Measurements from ENCODE around the gene PLD4. TPM values are rescaled to one million over a fixed set of nuclear protein-coding genes. Genes with fewer than 3 reads are reported as not detected.

The PLD4 gene
- total RNA-seq, 1 experiment from 2014 or later = 0.07 TPM

DNA sequence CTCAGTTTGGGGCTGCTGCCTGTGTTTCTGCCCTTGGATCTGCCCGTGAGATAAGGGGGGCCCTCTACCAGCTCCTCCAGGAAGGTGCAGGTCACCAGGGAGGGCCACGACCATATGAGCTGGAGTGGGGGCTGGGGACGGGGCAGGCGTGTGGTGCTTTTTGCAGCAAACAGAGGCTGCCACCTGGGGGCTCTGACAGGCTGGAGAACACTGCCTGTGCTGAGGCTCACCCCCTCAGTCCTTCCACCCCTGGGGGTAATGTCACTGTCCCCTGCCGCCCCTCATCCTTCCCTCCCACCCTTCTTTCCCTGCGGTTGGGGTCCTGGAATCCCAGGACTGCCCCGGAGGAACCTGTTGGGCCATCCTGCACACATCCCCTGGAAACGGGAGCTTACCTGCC, 3.2 kb downstream of the PLD4 start (continued):
- no peak for TF ChIP-seq ZNF121 (CRISPR knock-in tag; IDR thresholded peaks at IDR 0.05)
- no peak for TF ChIP-seq TCF7 (CRISPR knock-in tag; IDR thresholded peaks at IDR 0.05; ENCODE audit: low read depth)
- no peak for TF ChIP-seq IRF2 (CRISPR knock-in tag; IDR thresholded peaks at IDR 0.05; ENCODE audit: borderline replicate concordance, low read depth)
- TF ChIP-seq, protein P1, sequence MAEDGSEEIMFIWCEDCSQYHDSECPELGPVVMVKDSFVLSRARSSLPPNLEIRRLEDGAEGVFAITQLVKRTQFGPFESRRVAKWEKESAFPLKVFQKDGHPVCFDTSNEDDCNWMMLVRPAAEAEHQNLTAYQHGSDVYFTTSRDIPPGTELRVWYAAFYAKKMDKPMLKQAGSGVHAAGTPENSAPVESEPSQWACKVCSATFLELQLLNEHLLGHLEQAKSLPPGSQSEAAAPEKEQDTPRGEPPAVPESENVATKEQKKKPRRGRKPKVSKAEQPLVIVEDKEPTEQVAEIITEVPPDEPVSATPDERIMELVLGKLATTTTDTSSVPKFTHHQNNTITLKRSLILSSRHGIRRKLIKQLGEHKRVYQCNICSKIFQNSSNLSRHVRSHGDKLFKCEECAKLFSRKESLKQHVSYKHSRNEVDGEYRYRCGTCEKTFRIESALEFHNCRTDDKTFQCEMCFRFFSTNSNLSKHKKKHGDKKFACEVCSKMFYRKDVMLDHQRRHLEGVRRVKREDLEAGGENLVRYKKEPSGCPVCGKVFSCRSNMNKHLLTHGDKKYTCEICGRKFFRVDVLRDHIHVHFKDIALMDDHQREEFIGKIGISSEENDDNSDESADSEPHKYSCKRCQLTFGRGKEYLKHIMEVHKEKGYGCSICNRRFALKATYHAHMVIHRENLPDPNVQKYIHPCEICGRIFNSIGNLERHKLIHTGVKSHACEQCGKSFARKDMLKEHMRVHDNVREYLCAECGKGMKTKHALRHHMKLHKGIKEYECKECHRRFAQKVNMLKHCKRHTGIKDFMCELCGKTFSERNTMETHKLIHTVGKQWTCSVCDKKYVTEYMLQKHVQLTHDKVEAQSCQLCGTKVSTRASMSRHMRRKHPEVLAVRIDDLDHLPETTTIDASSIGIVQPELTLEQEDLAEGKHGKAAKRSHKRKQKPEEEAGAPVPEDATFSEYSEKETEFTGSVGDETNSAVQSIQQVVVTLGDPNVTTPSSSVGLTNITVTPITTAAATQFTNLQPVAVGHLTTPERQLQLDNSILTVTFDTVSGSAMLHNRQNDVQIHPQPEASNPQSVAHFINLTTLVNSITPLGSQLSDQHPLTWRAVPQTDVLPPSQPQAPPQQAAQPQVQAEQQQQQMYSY (CRISPR knock-in tag; IDR thresholded peaks at IDR 0.05) = no peak
- no peak for TF ChIP-seq ZBTB21 (CRISPR knock-in tag; IDR thresholded peaks at IDR 0.05; ENCODE audit: borderline replicate concordance)
- no peak for TF ChIP-seq ZNF423 (CRISPR knock-in tag; IDR thresholded peaks at IDR 0.05)
- TF ChIP-seq JUN (CRISPR knock-in tag; IDR thresholded peaks at IDR 0.05) = no peak
- no peak for TF ChIP-seq RORB (CRISPR knock-in tag; IDR thresholded peaks at IDR 0.05)
- TF ChIP-seq FOXP4 (CRISPR knock-in tag; IDR thresholded peaks at IDR 0.05) = no peak
- TF ChIP-seq, protein P2, sequence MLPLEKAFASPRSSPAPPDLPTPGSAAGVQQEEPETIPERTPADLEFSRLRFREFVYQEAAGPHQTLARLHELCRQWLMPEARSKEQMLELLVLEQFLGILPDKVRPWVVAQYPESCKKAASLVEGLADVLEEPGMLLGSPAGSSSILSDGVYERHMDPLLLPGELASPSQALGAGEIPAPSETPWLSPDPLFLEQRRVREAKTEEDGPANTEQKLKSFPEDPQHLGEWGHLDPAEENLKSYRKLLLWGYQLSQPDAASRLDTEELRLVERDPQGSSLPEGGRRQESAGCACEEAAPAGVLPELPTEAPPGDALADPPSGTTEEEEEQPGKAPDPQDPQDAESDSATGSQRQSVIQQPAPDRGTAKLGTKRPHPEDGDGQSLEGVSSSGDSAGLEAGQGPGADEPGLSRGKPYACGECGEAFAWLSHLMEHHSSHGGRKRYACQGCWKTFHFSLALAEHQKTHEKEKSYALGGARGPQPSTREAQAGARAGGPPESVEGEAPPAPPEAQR (CRISPR knock-in tag; IDR thresholded peaks at IDR 0.05) = no peak

DNA sequence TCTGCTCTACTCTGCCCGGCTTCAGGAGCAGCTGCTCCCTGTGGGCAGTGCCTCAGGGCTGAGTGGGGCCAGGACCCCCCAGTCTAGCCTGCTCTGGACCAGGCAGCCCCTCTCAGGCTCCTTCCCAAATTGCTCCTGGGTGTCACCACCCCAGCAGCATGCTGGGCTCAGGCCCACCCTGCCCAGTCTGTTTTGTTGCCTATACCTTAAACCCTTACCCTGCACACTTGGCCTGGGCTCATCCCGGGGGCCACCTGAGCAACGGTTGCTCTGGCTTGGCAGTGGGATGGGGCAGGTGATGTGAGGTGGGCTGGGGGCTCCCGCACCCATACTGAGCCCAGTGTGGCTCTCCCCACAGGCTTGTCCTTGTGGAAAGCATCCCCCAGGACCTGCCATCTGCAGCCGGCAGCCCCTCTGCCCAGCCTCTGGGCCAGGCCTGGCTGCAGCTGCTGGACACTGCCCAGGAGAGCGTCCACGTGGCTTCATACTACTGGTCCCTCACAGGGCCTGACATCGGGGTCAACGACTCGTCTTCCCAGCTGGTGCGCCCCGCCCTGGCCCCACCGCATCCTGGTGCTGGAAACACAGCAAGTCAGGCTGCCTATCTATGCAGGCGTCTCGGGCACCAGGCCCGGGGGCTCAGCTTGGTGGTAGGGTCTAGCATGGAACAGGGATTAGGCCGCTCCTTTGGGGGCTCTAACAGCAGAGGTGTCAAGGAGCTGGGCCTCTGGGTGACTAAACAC, 3.9 kb downstream of the PLD4 start:
- ChIA-PET CTCF (interaction anchor here (1.0 to 1.7 kb wide), 8 partner anchors 12 to 117 kb away, joined by 3 to 5 read pairs (median 4); partner anchors contain the start of gene CLBA1), POLR2A (no interaction called here)
- DNase-seq (ENCODE audit: low spot score) (peak; percentile 5), ATAC-seq (no peak)
- peaks cover 5% of the 10 kb centered on the region for H3K9me3 Mint-ChIP-seq
- TF ChIP-seq HMGA2 (CRISPR knock-in tag; IDR thresholded peaks at IDR 0.05) = no peak
- TF ChIP-seq ETV6 (CRISPR knock-in tag; IDR thresholded peaks at IDR 0.05) = no peak
- no peak for TF ChIP-seq NR3C1 (CRISPR knock-in tag; conservative IDR thresholded peaks at IDR 0.05; ENCODE audit: low read depth)
- H3K27ac Mint-ChIP-seq = no peak overlapping the region
- no peaks in the 10 kb centered on the region for H3K4me1 Mint-ChIP-seq
- peaks cover 37% of the 10 kb centered on the region for H3K27me3 Mint-ChIP-seq (ENCODE audit: low read depth)
- H3K36me3 Mint-ChIP-seq = no peaks in the 10 kb centered on the region
- H3K4me3 Mint-ChIP-seq = no peak overlapping the region

- DNase-seq (ENCODE audit: low spot score) (peak; percentile 10), ATAC-seq (no peak)
- Mint-ChIP-seq H3K36me3 (no peaks in the 10 kb centered on the region), H3K27ac (no peak overlapping the region), H3K27me3 (ENCODE audit: low read depth) (peaks cover 43% of the 10 kb centered on the region), H3K4me1 (no peaks in the 10 kb centered on the region), H3K9me3 (no peaks in the 10 kb centered on the region), H3K4me3 (no peak overlapping the region)
- ChIA-PET POLR2A (no interaction called here), CTCF (interaction anchor here (1.3 kb wide), 1 partner anchor 11 kb away, joined by 4 read pairs; no protein-coding TSS in a partner anchor)
- no peak for TF ChIP-seq HMGA2 (CRISPR knock-in tag; IDR thresholded peaks at IDR 0.05)
- TF ChIP-seq TEAD4 (CRISPR knock-in tag; IDR thresholded peaks at IDR 0.05) = no peak
- no peak for TF ChIP-seq ATF3 (CRISPR knock-in tag; conservative IDR thresholded peaks at IDR 0.05)
- TF ChIP-seq, protein P3, sequence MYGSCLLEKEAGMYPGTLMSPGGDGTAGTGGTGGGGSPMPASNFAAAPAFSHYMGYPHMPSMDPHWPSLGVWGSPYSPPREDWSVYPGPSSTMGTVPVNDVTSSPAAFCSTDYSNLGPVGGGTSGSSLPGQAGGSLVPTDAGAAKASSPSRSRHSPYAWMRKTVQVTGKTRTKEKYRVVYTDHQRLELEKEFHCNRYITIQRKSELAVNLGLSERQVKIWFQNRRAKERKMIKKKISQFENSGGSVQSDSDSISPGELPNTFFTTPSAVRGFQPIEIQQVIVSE (CRISPR knock-in tag; IDR thresholded peaks at IDR 0.05; ENCODE audit: borderline replicate concordance) = no peak
- no peak for TF ChIP-seq CREM (CRISPR knock-in tag; IDR thresholded peaks at IDR 0.05)
- no peak for TF ChIP-seq NR2C2 (CRISPR knock-in tag; IDR thresholded peaks at IDR 0.05)
- no peak for TF ChIP-seq ZNF138 (CRISPR knock-in tag; conservative IDR thresholded peaks at IDR 0.05)
- TF ChIP-seq ZBTB21 (CRISPR knock-in tag; IDR thresholded peaks at IDR 0.05; ENCODE audit: borderline replicate concordance) = no peak
- no peak for TF ChIP-seq MXD4 (CRISPR knock-in tag; IDR thresholded peaks at IDR 0.05; ENCODE audit: borderline replicate concordance)
- no peak for TF ChIP-seq SOX15 (CRISPR knock-in tag; IDR thresholded peaks at IDR 0.05)
- TF ChIP-seq KAT7 (CRISPR knock-in tag; IDR thresholded peaks at IDR 0.05; ENCODE audit: borderline replicate concordance) = no peak
- TF ChIP-seq, protein P4, sequence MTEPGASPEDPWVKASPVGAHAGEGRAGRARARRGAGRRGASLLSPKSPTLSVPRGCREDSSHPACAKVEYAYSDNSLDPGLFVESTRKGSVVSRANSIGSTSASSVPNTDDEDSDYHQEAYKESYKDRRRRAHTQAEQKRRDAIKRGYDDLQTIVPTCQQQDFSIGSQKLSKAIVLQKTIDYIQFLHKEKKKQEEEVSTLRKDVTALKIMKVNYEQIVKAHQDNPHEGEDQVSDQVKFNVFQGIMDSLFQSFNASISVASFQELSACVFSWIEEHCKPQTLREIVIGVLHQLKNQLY (CRISPR knock-in tag; IDR thresholded peaks at IDR 0.05) = no peak
Observed at GRCh38 chr14:104929268-104930230, 4.9 kb downstream of the PLD4 start.

All from WTC11 (cell line).